ENCODE results near the gene ACAP3.

Gene ACAP3

GRCh38 chr1:1273209-1273511, 34.6 kb downstream of the ACAP3 start:
- Mint-ChIP-seq H3K4me1 (ENCODE audit: low read depth) (peaks cover 28% of the 10 kb centered on the region), H3K36me3 (ENCODE audit: low read depth) (peaks cover 17% of the 10 kb centered on the region)

GRCh38 chr1:1272341-1273208, 35.2 kb downstream of the ACAP3 start:
- no peaks in the 10 kb centered on the region for H3K27me3 Mint-ChIP-seq (ENCODE audit: low read depth)
- H3K9me3 Mint-ChIP-seq, result no peaks in the 10 kb centered on the region
- peak overlapping the region; percentile 75 for H3K27ac Mint-ChIP-seq
- peak overlapping the region; percentile 83 for H3K4me3 Mint-ChIP-seq
- peaks cover 28% of the 10 kb centered on the region for H3K4me1 Mint-ChIP-seq (ENCODE audit: low read depth)
- peaks cover 17% of the 10 kb centered on the region for H3K36me3 Mint-ChIP-seq (ENCODE audit: low read depth)

More at GRCh38 chr1:1273209-1273511, 34.6 kb downstream of the ACAP3 start:
- peak overlapping the region; percentile 75 for H3K27ac Mint-ChIP-seq
- no peaks in the 10 kb centered on the region for H3K27me3 Mint-ChIP-seq (ENCODE audit: low read depth)
- peak overlapping the region; percentile 83 for H3K4me3 Mint-ChIP-seq
- no peaks in the 10 kb centered on the region for H3K9me3 Mint-ChIP-seq

GRCh38 chr1:1270813-1271212, 36.9 kb downstream of the ACAP3 start:
- peaks cover 17% of the 10 kb centered on the region for H3K36me3 Mint-ChIP-seq (ENCODE audit: low read depth)
- peak overlapping the region; percentile 33 for H3K27ac Mint-ChIP-seq
- H3K4me3 Mint-ChIP-seq, result peak overlapping the region; percentile 65
- H3K27me3 Mint-ChIP-seq (ENCODE audit: low read depth), result no peaks in the 10 kb centered on the region
- no peaks in the 10 kb centered on the region for H3K9me3 Mint-ChIP-seq
- peaks cover 28% of the 10 kb centered on the region for H3K4me1 Mint-ChIP-seq (ENCODE audit: low read depth)

GRCh38 chr1:1268284-1268682, 39.4 kb downstream of the ACAP3 start:
- no peaks in the 10 kb centered on the region for H3K27me3 Mint-ChIP-seq (ENCODE audit: low read depth)

GRCh38 chr1:1267488-1268283, 40.0 kb downstream of the ACAP3 start:
- Mint-ChIP-seq H3K27me3 (ENCODE audit: low read depth) (no peaks in the 10 kb centered on the region), H3K27ac (no peak overlapping the region), H3K9me3 (no peaks in the 10 kb centered on the region), H3K4me1 (ENCODE audit: low read depth) (peaks cover 28% of the 10 kb centered on the region), H3K4me3 (no peak overlapping the region), H3K36me3 (ENCODE audit: low read depth) (peaks cover 21% of the 10 kb centered on the region)

More at GRCh38 chr1:1268284-1268682, 39.4 kb downstream of the ACAP3 start:
- Mint-ChIP-seq H3K36me3 (ENCODE audit: low read depth) (peaks cover 19% of the 10 kb centered on the region), H3K9me3 (no peaks in the 10 kb centered on the region), H3K27ac (no peak overlapping the region), H3K4me1 (ENCODE audit: low read depth) (peaks cover 30% of the 10 kb centered on the region), H3K4me3 (no peak overlapping the region)

- Mint-ChIP-seq H3K27ac (no peak overlapping the region), H3K9me3 (no peaks in the 10 kb centered on the region), H3K4me3 (no peak overlapping the region), H3K36me3 (ENCODE audit: low read depth) (peaks cover 20% of the 10 kb centered on the region), H3K4me1 (ENCODE audit: low read depth) (peaks cover 9% of the 10 kb centered on the region), H3K27me3 (ENCODE audit: low read depth) (no peaks in the 10 kb centered on the region)
Measured at GRCh38 chr1:1264868-1265272, 42.9 kb downstream of the ACAP3 start.

GRCh38 chr1:1264026-1264425, 43.7 kb downstream of the ACAP3 start:
- H3K36me3 Mint-ChIP-seq (ENCODE audit: low read depth), result peaks cover 26% of the 10 kb centered on the region
- H3K9me3 Mint-ChIP-seq, result no peaks in the 10 kb centered on the region
- peaks cover 8% of the 10 kb centered on the region for H3K4me1 Mint-ChIP-seq (ENCODE audit: low read depth)
- H3K27me3 Mint-ChIP-seq (ENCODE audit: low read depth), result no peaks in the 10 kb centered on the region
- no peak overlapping the region for H3K27ac Mint-ChIP-seq
- no peak overlapping the region for H3K4me3 Mint-ChIP-seq

- H3K4me1 Mint-ChIP-seq (ENCODE audit: low read depth), result peaks cover 10% of the 10 kb centered on the region
- peaks cover 28% of the 10 kb centered on the region for H3K36me3 Mint-ChIP-seq (ENCODE audit: low read depth)
- no peaks in the 10 kb centered on the region for H3K9me3 Mint-ChIP-seq
- H3K27ac Mint-ChIP-seq, result no peak overlapping the region
- no peaks in the 10 kb centered on the region for H3K27me3 Mint-ChIP-seq (ENCODE audit: low read depth)
- H3K4me3 Mint-ChIP-seq, result no peak overlapping the region
Measured at GRCh38 chr1:1262758-1263157, 45.0 kb downstream of the ACAP3 start.

- Mint-ChIP-seq H3K27ac (no peak overlapping the region), H3K4me1 (ENCODE audit: low read depth) (peaks cover 10% of the 10 kb centered on the region), H3K4me3 (no peak overlapping the region), H3K27me3 (ENCODE audit: low read depth) (no peaks in the 10 kb centered on the region), H3K36me3 (ENCODE audit: low read depth) (peaks cover 33% of the 10 kb centered on the region), H3K9me3 (no peaks in the 10 kb centered on the region)
Measured at GRCh38 chr1:1262071-1262470, 45.7 kb downstream of the ACAP3 start.

- no peak overlapping the region for H3K4me3 Mint-ChIP-seq
- H3K27ac Mint-ChIP-seq, result peak overlapping the region; percentile 68
- H3K9me3 Mint-ChIP-seq, result no peaks in the 10 kb centered on the region
- H3K36me3 Mint-ChIP-seq (ENCODE audit: low read depth), result peaks cover 35% of the 10 kb centered on the region
- peaks cover 10% of the 10 kb centered on the region for H3K4me1 Mint-ChIP-seq (ENCODE audit: low read depth)
- H3K27me3 Mint-ChIP-seq (ENCODE audit: low read depth), result no peaks in the 10 kb centered on the region
Measured at GRCh38 chr1:1260843-1261560, 46.7 kb downstream of the ACAP3 start.

- Mint-ChIP-seq H3K9me3 (no peaks in the 10 kb centered on the region), H3K36me3 (ENCODE audit: low read depth) (peaks cover 35% of the 10 kb centered on the region), H3K4me3 (no peak overlapping the region), H3K27me3 (ENCODE audit: low read depth) (no peaks in the 10 kb centered on the region), H3K4me1 (ENCODE audit: low read depth) (peaks cover 9% of the 10 kb centered on the region), H3K27ac (no peak overlapping the region)
Measured at GRCh38 chr1:1259951-1260600, 47.7 kb downstream of the ACAP3 start.

GRCh38 chr1:1259540-1259939, 48.2 kb downstream of the ACAP3 start:
- H3K27ac Mint-ChIP-seq, result no peak overlapping the region
- peaks cover 9% of the 10 kb centered on the region for H3K4me1 Mint-ChIP-seq (ENCODE audit: low read depth)
- H3K27me3 Mint-ChIP-seq (ENCODE audit: low read depth), result no peaks in the 10 kb centered on the region
- H3K36me3 Mint-ChIP-seq (ENCODE audit: low read depth), result peaks cover 35% of the 10 kb centered on the region
- no peaks in the 10 kb centered on the region for H3K9me3 Mint-ChIP-seq
- H3K4me3 Mint-ChIP-seq, result no peak overlapping the region

GRCh38 chr1:1259119-1259488, 48.6 kb downstream of the ACAP3 start:
- Mint-ChIP-seq H3K27ac (no peak overlapping the region), H3K27me3 (ENCODE audit: low read depth) (no peaks in the 10 kb centered on the region), H3K9me3 (no peaks in the 10 kb centered on the region), H3K36me3 (ENCODE audit: low read depth) (peaks cover 35% of the 10 kb centered on the region), H3K4me1 (ENCODE audit: low read depth) (peaks cover 9% of the 10 kb centered on the region), H3K4me3 (no peak overlapping the region)
